ENCODE measurements around the gene SLBP.

DNA sequence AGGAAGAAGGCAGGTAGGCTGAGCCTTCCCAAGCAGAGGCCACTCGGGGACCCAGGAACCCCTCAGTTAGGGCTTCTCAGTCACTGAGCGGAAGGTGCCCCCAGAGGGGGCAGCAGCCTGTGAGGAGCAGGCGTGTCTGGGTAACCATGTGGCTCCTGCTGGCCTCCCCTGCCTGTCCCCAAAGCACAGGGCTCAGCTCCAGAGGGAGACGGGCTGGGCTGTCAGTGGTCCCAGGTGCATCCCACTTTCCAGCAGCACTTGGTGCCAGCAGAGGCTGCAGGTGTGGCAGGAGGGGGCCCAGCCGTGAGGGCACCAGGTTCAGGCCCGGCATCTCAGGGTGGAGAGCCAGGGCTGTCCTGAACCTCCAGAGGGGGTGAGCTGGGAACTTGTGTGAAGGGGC lies 31.9 kb upstream of the SLBP start:
- TF ChIP-seq, protein P1, sequence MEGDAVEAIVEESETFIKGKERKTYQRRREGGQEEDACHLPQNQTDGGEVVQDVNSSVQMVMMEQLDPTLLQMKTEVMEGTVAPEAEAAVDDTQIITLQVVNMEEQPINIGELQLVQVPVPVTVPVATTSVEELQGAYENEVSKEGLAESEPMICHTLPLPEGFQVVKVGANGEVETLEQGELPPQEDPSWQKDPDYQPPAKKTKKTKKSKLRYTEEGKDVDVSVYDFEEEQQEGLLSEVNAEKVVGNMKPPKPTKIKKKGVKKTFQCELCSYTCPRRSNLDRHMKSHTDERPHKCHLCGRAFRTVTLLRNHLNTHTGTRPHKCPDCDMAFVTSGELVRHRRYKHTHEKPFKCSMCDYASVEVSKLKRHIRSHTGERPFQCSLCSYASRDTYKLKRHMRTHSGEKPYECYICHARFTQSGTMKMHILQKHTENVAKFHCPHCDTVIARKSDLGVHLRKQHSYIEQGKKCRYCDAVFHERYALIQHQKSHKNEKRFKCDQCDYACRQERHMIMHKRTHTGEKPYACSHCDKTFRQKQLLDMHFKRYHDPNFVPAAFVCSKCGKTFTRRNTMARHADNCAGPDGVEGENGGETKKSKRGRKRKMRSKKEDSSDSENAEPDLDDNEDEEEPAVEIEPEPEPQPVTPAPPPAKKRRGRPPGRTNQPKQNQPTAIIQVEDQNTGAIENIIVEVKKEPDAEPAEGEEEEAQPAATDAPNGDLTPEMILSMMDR (IDR thresholded peaks at IDR 0.05): no peak
- no peak for TF ChIP-seq POLR2A (IDR thresholded peaks at IDR 0.05)
